Measurements from ENCODE around the gene IL21R.
"Not testable (repeated sequence)": the region's sequence is repeated elsewhere in the genome, so short reads cannot be mapped to it uniquely, and the experiment has no call there.

IL21R gene

GRCh38 chr16:27430923-27431484 lies 29.0 kb downstream of the IL21R start:
- no peak for DNase-seq (ENCODE audit: low read depth)
- no peaks in the 10 kb centered on the region for H3K9me3 ChIP-seq (ENCODE audit: control insufficient read depth, low read length)

DNA sequence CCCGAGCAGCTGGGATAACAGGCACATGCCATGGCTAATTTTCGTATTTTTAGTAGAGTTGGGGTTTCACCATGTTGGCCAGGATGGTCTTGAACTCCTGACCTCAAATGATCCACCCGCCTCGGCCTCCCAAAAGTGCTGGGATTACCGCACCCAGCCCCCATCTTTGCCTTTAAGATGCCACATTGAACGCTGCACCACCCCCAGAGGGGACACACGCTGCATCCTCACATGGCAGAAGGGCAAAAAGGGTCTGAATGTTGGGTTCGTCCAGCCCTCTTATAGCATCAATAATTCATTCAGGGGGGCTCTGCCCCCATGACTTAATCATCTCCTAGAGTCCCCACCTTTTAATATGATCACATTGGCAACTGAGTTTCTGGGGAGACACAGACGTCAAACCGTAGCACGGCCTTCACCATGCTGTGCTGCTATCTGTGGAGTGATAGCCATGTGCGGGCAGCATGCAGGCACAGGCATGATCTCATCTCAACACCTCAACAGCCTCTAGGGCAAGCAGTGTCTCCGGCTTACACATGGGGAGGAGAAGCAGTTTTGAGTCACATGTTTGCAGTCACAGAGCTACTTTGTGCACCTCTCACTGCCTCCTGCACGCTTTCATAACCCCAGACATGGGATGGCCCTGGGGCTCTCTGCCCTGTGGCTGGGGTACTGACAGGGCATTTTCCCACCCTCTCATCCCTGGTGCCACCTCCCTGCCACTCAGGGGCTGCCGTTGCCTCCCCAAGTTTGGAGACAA lies 30.0 kb downstream of the IL21R start:
- Histone ChIP-seq H3K27me3 (replicated peaks; ENCODE audit: control insufficient read depth, insufficient read depth, low read length) (no peaks in the 10 kb centered on the region), H3K4me3 (ENCODE audit: low read length) (no peak overlapping the region), H3K9ac (ENCODE audit: low read length) (no peak overlapping the region), H3K9me3 (ENCODE audit: control insufficient read depth, low read length) (no peaks in the 10 kb centered on the region), H3K36me3 (ENCODE audit: control insufficient read depth, insufficient read depth, low read length, severe bottlenecking) (no peaks in the 10 kb centered on the region), H3K4me1 (ENCODE audit: control insufficient read depth, insufficient read depth, low read length) (peaks cover 13% of the 10 kb centered on the region)
- DNase-seq (ENCODE audit: low read depth) = no peak

More at GRCh38 chr16:27430923-27431484, 29.0 kb downstream of the IL21R start:
- Histone ChIP-seq H3K36me3 (ENCODE audit: control insufficient read depth, insufficient read depth, low read length, severe bottlenecking) (no peaks in the 10 kb centered on the region), H3K4me3 (ENCODE audit: low read length) (no peak overlapping the region), H3K4me1 (ENCODE audit: control insufficient read depth, insufficient read depth, low read length) (peaks cover 14% of the 10 kb centered on the region), H3K27me3 (replicated peaks; ENCODE audit: control insufficient read depth, insufficient read depth, low read length) (no peaks in the 10 kb centered on the region), H3K9ac (ENCODE audit: low read length) (no peak overlapping the region)

DNA sequence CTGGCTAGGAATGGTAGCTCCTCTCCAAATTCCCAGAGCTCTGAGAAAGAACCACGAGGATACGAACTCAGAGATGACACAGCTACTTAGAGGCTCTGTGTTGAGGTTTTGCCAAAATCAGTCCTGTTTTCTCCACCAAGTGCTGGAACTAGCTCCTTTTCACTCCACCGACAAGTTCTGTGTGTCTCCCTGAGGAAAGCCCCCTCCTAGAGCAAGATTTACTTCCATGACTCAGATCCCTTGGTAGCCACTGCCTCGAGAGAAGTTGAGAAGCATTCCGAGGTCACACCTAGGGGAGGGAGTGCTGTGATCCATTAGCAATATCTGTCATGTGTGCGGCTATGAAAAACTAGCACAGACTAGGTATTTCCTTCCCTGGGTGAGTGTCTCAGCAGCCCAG lies 30.6 kb downstream of the IL21R start:
- peak; percentile 18 for DNase-seq (ENCODE audit: low read depth)
- no peaks in the 10 kb centered on the region for H3K27me3 ChIP-seq (replicated peaks; ENCODE audit: control insufficient read depth, insufficient read depth, low read length)

DNA sequence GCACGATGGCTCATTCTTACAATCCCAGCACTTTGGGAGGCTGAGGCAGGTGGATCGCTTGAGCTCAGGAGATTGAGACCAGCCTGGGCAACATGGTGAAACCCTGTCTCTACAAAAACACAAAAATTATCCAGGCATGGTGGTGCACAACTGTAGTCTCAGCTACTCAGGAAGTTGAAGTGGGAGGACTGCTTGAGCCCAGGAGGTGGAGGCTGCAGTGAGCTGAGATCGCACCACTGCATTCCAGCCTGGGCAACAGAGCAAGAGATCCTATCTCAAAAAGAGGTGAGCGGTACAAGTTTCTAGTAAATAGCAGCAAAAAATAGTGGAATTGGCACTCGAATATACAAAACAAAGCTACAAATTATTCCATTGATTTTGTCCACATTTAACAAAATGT lies 31.2 kb downstream of the IL21R start:
- H3K9ac ChIP-seq (ENCODE audit: low read length); DNase-seq (ENCODE audit: low read depth); H3K4me3 ChIP-seq (ENCODE audit: low read length); H3K27me3 ChIP-seq (replicated peaks; ENCODE audit: control insufficient read depth, insufficient read depth, low read length); H3K9me3 ChIP-seq (ENCODE audit: control insufficient read depth, low read length); H3K36me3 ChIP-seq (ENCODE audit: control insufficient read depth, insufficient read depth, low read length, severe bottlenecking): not testable (repeated sequence)
- H3K4me1 ChIP-seq (ENCODE audit: control insufficient read depth, insufficient read depth, low read length) = peaks cover 11% of the 10 kb centered on the region

More for the DNA sequence above, 30.6 kb downstream of the IL21R start:
- Histone ChIP-seq H3K4me1 (ENCODE audit: control insufficient read depth, insufficient read depth, low read length) (peaks cover 11% of the 10 kb centered on the region), H3K4me3 (ENCODE audit: low read length) (no peak overlapping the region), H3K9ac (ENCODE audit: low read length) (no peak overlapping the region), H3K36me3 (ENCODE audit: control insufficient read depth, insufficient read depth, low read length, severe bottlenecking) (no peaks in the 10 kb centered on the region), H3K9me3 (ENCODE audit: control insufficient read depth, low read length) (no peaks in the 10 kb centered on the region)

DNA sequence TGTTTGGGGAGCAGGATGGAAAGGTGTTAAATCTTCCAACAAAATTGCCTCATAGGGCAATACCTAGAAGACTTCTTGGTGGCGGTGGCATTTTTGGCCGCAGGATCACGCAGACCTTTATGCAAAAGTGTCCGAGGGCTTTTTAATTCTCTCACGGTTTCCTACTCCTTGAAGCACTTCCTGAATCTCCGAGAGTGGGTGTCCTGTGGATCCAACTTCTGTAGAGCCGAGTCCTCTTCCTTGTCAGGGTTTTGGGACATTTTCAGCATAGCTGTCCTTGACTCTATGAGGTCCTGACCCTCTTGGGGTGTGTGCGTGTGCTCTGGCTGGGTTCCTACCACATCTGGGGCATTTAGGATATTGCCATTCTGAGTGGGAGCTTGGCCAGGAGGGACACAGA lies 31.7 kb downstream of the IL21R start:
- H3K27me3 ChIP-seq (replicated peaks; ENCODE audit: control insufficient read depth, insufficient read depth, low read length) = no peaks in the 10 kb centered on the region

DNA sequence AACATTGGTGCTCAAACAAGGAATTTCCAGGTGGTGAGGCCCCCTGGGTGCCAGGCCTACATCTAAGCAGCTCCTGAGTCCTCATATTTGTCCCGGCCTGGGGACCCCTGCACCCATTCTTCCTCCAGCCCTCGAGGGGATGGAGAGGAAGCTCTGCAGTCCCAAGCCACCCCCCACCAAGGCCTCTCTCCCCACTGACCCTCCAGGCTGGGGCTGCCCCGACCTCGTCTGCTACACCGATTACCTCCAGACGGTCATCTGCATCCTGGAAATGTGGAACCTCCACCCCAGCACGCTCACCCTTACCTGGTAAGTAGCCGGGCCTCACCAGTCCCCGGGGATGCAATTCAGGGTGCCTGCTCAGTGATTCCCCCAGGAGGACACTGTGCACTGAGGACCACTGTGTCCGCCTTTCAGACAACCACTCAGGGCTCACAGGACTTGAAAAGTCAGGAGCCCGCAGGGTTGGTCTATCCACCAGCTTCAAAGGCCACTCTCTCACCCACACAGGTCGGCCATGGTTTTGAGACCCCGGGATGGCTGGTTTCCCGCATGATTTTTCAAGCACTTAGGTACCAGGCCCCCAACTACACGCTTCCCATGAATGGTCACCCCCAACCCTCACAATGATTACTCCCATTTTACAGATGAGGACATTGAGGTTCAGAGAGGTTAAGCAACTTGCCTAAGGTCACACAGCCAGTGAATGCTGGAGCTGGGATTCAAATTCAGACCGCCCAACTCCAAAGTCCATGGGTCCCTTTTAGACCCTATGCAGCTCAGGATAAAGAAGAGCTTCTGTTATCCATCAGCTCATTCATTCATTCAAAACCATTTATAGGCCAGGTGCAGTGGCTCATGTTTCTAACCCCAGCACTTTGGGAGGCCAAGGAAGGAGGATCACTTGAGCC lies 32.4 kb downstream of the IL21R start:
- no peak overlapping the region for H3K9ac ChIP-seq (ENCODE audit: low read length)
- H3K27me3 ChIP-seq (replicated peaks; ENCODE audit: control insufficient read depth, insufficient read depth, low read length) = no peaks in the 10 kb centered on the region
- H3K4me3 ChIP-seq (ENCODE audit: low read length) = no peak overlapping the region
- H3K36me3 ChIP-seq (ENCODE audit: control insufficient read depth, insufficient read depth, low read length, severe bottlenecking) = no peaks in the 10 kb centered on the region
- DNase-seq (ENCODE audit: low read depth) = no peak
- no peaks in the 10 kb centered on the region for H3K9me3 ChIP-seq (ENCODE audit: control insufficient read depth, low read length)
- H3K4me1 ChIP-seq (ENCODE audit: control insufficient read depth, insufficient read depth, low read length) = peaks cover 11% of the 10 kb centered on the region

More for the DNA sequence above, 31.7 kb downstream of the IL21R start:
- Histone ChIP-seq H3K9ac (ENCODE audit: low read length) (no peak overlapping the region), H3K4me1 (ENCODE audit: control insufficient read depth, insufficient read depth, low read length) (peaks cover 11% of the 10 kb centered on the region), H3K36me3 (ENCODE audit: control insufficient read depth, insufficient read depth, low read length, severe bottlenecking) (no peaks in the 10 kb centered on the region), H3K4me3 (ENCODE audit: low read length) (no peak overlapping the region), H3K9me3 (ENCODE audit: control insufficient read depth, low read length) (no peaks in the 10 kb centered on the region)
- DNase-seq (ENCODE audit: low read depth) = no peak

DNA sequence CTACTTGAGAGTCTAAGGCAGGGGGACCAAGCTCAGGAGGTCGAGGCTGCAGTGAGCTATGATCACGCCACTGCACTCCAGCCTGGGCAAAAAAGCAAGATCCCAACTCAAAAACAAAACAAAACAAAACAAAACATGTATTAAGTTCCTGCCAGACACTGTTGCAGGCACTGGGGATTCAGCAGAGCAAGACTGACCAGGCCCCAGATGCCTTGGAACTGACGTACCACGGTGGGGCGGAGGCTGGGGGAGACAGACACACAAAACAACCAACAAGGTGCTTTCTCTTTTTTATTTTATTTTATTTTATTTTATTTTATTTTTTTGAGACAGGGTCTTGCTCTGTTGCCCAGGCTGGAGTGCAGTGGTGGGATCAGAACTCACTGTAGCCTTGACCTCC lies 33.2 kb downstream of the IL21R start:
- not testable (repeated sequence) for DNase-seq (ENCODE audit: low read depth); H3K9me3 ChIP-seq (ENCODE audit: control insufficient read depth, low read length); H3K27me3 ChIP-seq (replicated peaks; ENCODE audit: control insufficient read depth, insufficient read depth, low read length); H3K4me3 ChIP-seq (ENCODE audit: low read length); H3K36me3 ChIP-seq (ENCODE audit: control insufficient read depth, insufficient read depth, low read length, severe bottlenecking); H3K9ac ChIP-seq (ENCODE audit: low read length)
- peaks cover 11% of the 10 kb centered on the region for H3K4me1 ChIP-seq (ENCODE audit: control insufficient read depth, insufficient read depth, low read length)

DNA sequence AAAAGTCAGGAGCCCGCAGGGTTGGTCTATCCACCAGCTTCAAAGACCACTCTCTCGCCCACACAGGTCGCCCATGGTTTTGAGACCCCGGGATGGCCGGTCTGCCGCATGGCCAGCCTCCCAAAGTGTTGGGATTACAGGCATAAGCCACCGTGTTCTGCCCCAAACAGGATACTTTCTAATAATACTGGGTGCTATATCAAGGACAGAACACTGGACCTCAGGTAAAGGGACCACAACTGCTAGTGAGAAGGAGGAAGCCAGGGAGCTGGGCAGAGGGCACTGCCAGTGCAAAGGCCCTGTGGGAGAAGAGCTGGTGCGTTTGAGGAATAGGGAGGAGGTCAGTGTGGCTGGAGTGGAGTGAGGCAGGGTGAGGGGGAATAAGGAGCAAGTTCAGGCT lies 34.1 kb downstream of the IL21R start:
- Histone ChIP-seq H3K36me3 (ENCODE audit: control insufficient read depth, insufficient read depth, low read length, severe bottlenecking) (no peaks in the 10 kb centered on the region), H3K9me3 (ENCODE audit: control insufficient read depth, low read length) (no peaks in the 10 kb centered on the region), H3K4me1 (ENCODE audit: control insufficient read depth, insufficient read depth, low read length) (peaks cover 11% of the 10 kb centered on the region), H3K27me3 (replicated peaks; ENCODE audit: control insufficient read depth, insufficient read depth, low read length) (no peaks in the 10 kb centered on the region), H3K4me3 (ENCODE audit: low read length) (no peak overlapping the region), H3K9ac (ENCODE audit: low read length) (no peak overlapping the region)
- no peak for DNase-seq (ENCODE audit: low read depth)

DNA sequence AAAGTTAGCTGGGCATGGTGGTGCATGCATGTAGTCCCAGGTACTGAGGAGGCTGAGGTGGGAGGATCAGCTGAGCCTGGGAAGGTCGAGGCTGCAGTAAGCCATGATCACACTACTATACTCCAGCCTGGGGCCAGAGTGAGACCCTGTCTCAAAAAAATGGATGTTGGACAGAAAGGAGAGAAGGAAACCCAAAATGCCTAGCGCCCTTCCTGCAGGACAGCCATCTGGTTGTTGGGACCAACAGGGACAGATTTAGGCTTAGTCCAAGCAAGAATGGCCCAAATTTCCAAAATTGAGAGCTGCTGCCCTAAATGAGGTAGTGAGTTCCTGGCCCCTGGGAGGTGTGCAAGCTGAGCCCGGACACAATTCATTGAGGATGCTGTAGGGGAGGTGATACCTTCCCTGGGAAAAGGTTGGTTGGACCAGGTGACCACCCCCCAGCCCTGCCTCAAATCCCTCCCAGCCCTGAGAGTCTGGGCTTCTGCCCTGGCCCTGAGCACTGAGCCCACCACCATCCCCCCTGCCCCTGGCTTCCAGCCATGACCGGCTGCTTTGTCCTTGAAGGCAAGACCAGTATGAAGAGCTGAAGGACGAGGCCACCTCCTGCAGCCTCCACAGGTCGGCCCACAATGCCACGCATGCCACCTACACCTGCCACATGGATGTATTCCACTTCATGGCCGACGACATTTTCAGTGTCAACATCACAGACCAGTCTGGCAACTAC lies 35.1 kb downstream of the IL21R start:
- Histone ChIP-seq H3K4me1 (ENCODE audit: control insufficient read depth, insufficient read depth, low read length) (peaks cover 9% of the 10 kb centered on the region), H3K4me3 (ENCODE audit: low read length) (no peak overlapping the region), H3K9me3 (ENCODE audit: control insufficient read depth, low read length) (no peaks in the 10 kb centered on the region), H3K9ac (ENCODE audit: low read length) (no peak overlapping the region), H3K27me3 (replicated peaks; ENCODE audit: control insufficient read depth, insufficient read depth, low read length) (no peaks in the 10 kb centered on the region), H3K36me3 (ENCODE audit: control insufficient read depth, insufficient read depth, low read length, severe bottlenecking) (no peaks in the 10 kb centered on the region)
- no peak for DNase-seq (ENCODE audit: low read depth)

- H3K4me1 ChIP-seq (ENCODE audit: control insufficient read depth, insufficient read depth, low read length) = no peaks in the 10 kb centered on the region
- H3K9me3 ChIP-seq (ENCODE audit: control insufficient read depth, low read length) = no peaks in the 10 kb centered on the region
- no peaks in the 10 kb centered on the region for H3K27me3 ChIP-seq (replicated peaks; ENCODE audit: control insufficient read depth, insufficient read depth, low read length)
- no peak overlapping the region for H3K9ac ChIP-seq (ENCODE audit: low read length)
- no peaks in the 10 kb centered on the region for H3K36me3 ChIP-seq (ENCODE audit: control insufficient read depth, insufficient read depth, low read length, severe bottlenecking)
- DNase-seq (ENCODE audit: low read depth) = no peak
- H3K4me3 ChIP-seq (ENCODE audit: low read length) = no peak overlapping the region
Measured at GRCh38 chr16:27437946-27438345, 36.0 kb downstream of the IL21R start.
